HFF-Myc (cell line): ENCODE measurements around the gene SEMA3B.

Experiments
- DNase-seq: peaks from one replicate; pipeline ENCODE4 v3.0.0-alpha.2; 2011; ENCODE audit warnings: low read depth; ENCODE audit errors: extremely low read depth
- H3K4me3 ChIP-seq: replicated peaks from 2 replicates; pipeline ENCODE4 v1.5.1; 2011; ENCODE audit warnings: low read depth, mild to moderate bottlenecking, control low read depth, low read length
- CTCF ChIP-seq: IDR thresholded peaks from 2 replicates; pipeline ENCODE4 v1.5.1; 2012; ENCODE audit warnings: mild to moderate bottlenecking, low read depth, low read length, control low read depth; ENCODE audit errors: missing control alignments

SEMA3B gene

GRCh38 chr3:50249457-50249856, 19.5 kb upstream of the SEMA3B start:
- DNase-seq, result no peak
- no peak for TF ChIP-seq CTCF
- H3K4me3 ChIP-seq, result no peak overlapping the region

- DNase-seq, result no peak
- no peak overlapping the region for H3K4me3 ChIP-seq
- TF ChIP-seq CTCF, result no peak
Measured at GRCh38 chr3:50250514-50250913, 18.4 kb upstream of the SEMA3B start.

- H3K4me3 ChIP-seq, result no peak overlapping the region
- DNase-seq, result no peak
- no peak for TF ChIP-seq CTCF
Measured at GRCh38 chr3:50251220-50251619, 17.7 kb upstream of the SEMA3B start.

- TF ChIP-seq CTCF, result no peak
- DNase-seq, result no peak
- H3K4me3 ChIP-seq, result no peak overlapping the region
Measured at GRCh38 chr3:50254577-50255250, 14.2 kb upstream of the SEMA3B start.

- TF ChIP-seq CTCF, result no peak
- DNase-seq, result no peak
- H3K4me3 ChIP-seq, result no peak overlapping the region
Measured at GRCh38 chr3:50255251-50255615, 13.7 kb upstream of the SEMA3B start.

- peak; percentile 73 for TF ChIP-seq CTCF
- H3K4me3 ChIP-seq, result no peak overlapping the region
- no peak for DNase-seq
Measured at GRCh38 chr3:50256978-50257890, 11.7 kb upstream of the SEMA3B start.
